Measurements from ENCODE around the gene WASF2. TPM values are rescaled to one million over a fixed set of nuclear protein-coding genes. Genes with fewer than 3 reads are reported as not detected.
"Not testable (repeated sequence)": the region's sequence is repeated elsewhere in the genome, so short reads cannot be mapped to it uniquely, and the experiment has no call there.

The WASF2 gene
- total RNA-seq, 2 donors from 2014 or later = 28.0 to 36.1 TPM

- peak overlapping the region in 1 of 4 donors; percentile 21 for H3K27ac ChIP-seq
- 86 to 92% methylated on average over 1 of the region's 1 CpG for WGBS, 2 donors
- no peak for DNase-seq
Measured at GRCh38 chr1:27438621-27439061, 51.3 kb downstream of the WASF2 start.

GRCh38 chr1:27436204-27437159 is 53.5 kb downstream of the WASF2 start:
- H3K36me3 ChIP-seq (replicated peaks in 1 of 2; ENCODE audit: insufficient read depth in 1 of 2, low read depth in 2 of 2) = no peaks in the 10 kb centered on the region
- WGBS, 2 donors = 57 to 72% methylated on average over 5 of the region's 5 CpGs
- intact Hi-C loops (cut with DNase I) = no loop called here
- H3K4me3 ChIP-seq = no peak overlapping the region
- peak in 1 of 3 donors; percentile 39 for TF ChIP-seq POLR2A (IDR thresholded peaks at IDR 0.05)
- TF ChIP-seq CTCF (IDR thresholded peaks at IDR 0.05) = no peak
- peaks cover 68% of the 10 kb centered on the region for H3K4me1 ChIP-seq
- H3K27me3 ChIP-seq = no peaks in the 10 kb centered on the region
- H3K27ac ChIP-seq = peak overlapping the region in 2 of 4 donors; percentile 43 to 75
- ATAC-seq (peak; percentile 72), DNase-seq (peak in 1 of 4 donors; percentile 45)
- H3K9me3 ChIP-seq = no peaks in the 10 kb centered on the region

More at GRCh38 chr1:27438621-27439061, 51.3 kb downstream of the WASF2 start:
- Histone ChIP-seq H3K36me3 (replicated peaks in 1 of 2; ENCODE audit: insufficient read depth in 1 of 2, low read depth in 2 of 2) (no peaks in the 10 kb centered on the region), H3K27me3 (no peaks in the 10 kb centered on the region), H3K9me3 (no peaks in the 10 kb centered on the region), H3K4me3 (no peak overlapping the region), H3K4me1 (peaks cover 54% of the 10 kb centered on the region)
- no peak for TF ChIP-seq POLR2A (IDR thresholded peaks at IDR 0.05)
- TF ChIP-seq CTCF (IDR thresholded peaks at IDR 0.05) = no peak
- ATAC-seq = no peak
- intact Hi-C loops (cut with DNase I) = no loop called here

DNA sequence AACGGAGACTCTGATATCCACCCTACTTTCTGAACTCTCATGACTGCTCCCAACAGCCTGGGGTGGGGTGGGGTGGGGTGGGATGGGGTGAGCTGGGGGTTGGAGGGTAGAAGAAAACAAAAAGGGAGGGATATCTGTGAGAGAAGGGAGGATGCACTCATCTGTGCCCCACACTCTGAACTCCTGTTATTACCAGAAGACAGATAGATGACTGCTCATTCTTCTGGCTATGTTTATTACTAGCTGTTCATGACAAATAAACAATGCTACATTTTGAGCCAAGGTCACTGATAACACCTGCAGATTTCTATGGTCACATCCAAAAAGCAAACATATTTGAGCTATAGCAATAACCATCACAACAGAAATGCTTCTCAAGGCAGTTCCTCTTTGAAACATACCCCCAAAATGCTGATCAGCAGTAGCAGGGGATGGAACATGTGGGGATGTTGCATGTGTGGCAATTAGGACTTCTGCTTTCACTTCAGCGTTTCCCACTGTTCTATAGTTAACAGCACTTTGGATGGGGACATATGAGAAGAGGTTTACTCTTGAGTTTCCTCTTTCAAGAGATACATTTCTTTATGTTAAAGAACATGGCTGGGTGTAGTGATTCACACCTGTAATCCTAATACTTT is 54.3 kb downstream of the WASF2 start:
- intact Hi-C loops (cut with DNase I) = no loop called here
- peak in 1 of 4 donors; percentile 54 for DNase-seq
- H3K27me3 ChIP-seq = no peaks in the 10 kb centered on the region
- ATAC-seq = no peak
- no peaks in the 10 kb centered on the region for H3K36me3 ChIP-seq (replicated peaks in 1 of 2; ENCODE audit: insufficient read depth in 1 of 2, low read depth in 2 of 2)
- peak overlapping the region in 2 of 4 donors; percentile 43 to 75 for H3K27ac ChIP-seq
- H3K4me1 ChIP-seq = peaks cover 75% of the 10 kb centered on the region
- TF ChIP-seq POLR2A (IDR thresholded peaks at IDR 0.05) (no peak), CTCF (IDR thresholded peaks at IDR 0.05) (no peak)
- H3K4me3 ChIP-seq = no peak overlapping the region
- H3K9me3 ChIP-seq = no peaks in the 10 kb centered on the region
- WGBS, 2 donors = 64 to 90% methylated on average over 2 of the region's 2 CpGs

GRCh38 chr1:27433706-27434105 is 56.3 kb downstream of the WASF2 start:
- 39 to 47% methylated on average over 3 of the region's 3 CpGs for WGBS, 2 donors
- TF ChIP-seq CTCF (IDR thresholded peaks at IDR 0.05) (no peak), POLR2A (IDR thresholded peaks at IDR 0.05) (no peak)
- DNase-seq (no peak), ATAC-seq (no peak)
- peaks cover 72% of the 10 kb centered on the region for H3K4me1 ChIP-seq
- H3K4me3 ChIP-seq = no peak overlapping the region
- H3K27me3 ChIP-seq = no peaks in the 10 kb centered on the region
- intact Hi-C loops (cut with DNase I) = no loop called here
- H3K27ac ChIP-seq = peak overlapping the region in 1 of 4 donors; percentile 31
- no peaks in the 10 kb centered on the region for H3K9me3 ChIP-seq
- H3K36me3 ChIP-seq (replicated peaks in 1 of 2; ENCODE audit: insufficient read depth in 1 of 2, low read depth in 2 of 2) = no peaks in the 10 kb centered on the region

- H3K27me3 ChIP-seq; DNase-seq; H3K9me3 ChIP-seq; intact Hi-C loops (cut with DNase I); H3K27ac ChIP-seq; H3K36me3 ChIP-seq (replicated peaks in 1 of 2; ENCODE audit: insufficient read depth in 1 of 2, low read depth in 2 of 2); H3K4me3 ChIP-seq; ATAC-seq: not testable (repeated sequence)
- 81 to 91% methylated on average over 1 of the region's 1 CpG for WGBS, 2 donors
- peaks cover 63% of the 10 kb centered on the region for H3K4me1 ChIP-seq
Measured at GRCh38 chr1:27432725-27433124, 57.2 kb downstream of the WASF2 start.

Data from body of pancreas (tissue), 4 donors.